Measurements from ENCODE around the gene CDK6. TPM values are rescaled to one million over a fixed set of nuclear protein-coding genes. Genes with fewer than 3 reads are reported as not detected.

Gene CDK6
- total RNA-seq, 2 experiments from 2014 or later, result 130 to 138 TPM

Other genes starting within 250 kb of the CDK6 start
- gene FAM133B, start 246.2 kb downstream of the CDK6 start, total RNA-seq, result 10 to 100 TPM; 27.9 to 30.3 TPM

Data from activated CD8-positive, alpha-beta T cell treated with anti-CD3 and anti-CD28 coated beads for 36 hours (primary cell).